HepG2 (cell line): ENCODE measurements around the gene ZNF419. TPM values are rescaled to one million over a fixed set of nuclear protein-coding genes. Genes with fewer than 3 reads are reported as not detected.
A peak's percentile ranks its signal among the peaks of the same experiment; 100 is the strongest.

Source experiments
- ARNT2 ChIP-seq: sonication (generic); formaldehyde crosslinking; IDR thresholded peaks from 2 replicates; pipeline ENCODE4 v1.8.0; 2022; ENCODE audit warnings: mild to moderate bottlenecking, low read depth, missing genetic modification reagents, moderate library complexity
- ATF1 ChIP-seq: IDR thresholded peaks from 2 replicates; pipeline ENCODE4 v1.6.1; 2016; ENCODE audit warnings: mild to moderate bottlenecking, control low read depth
- CBFB ChIP-seq: sonication (generic); formaldehyde crosslinking; IDR thresholded peaks from 2 replicates; pipeline ENCODE4 v1.4.0; 2020; ENCODE audit warnings: missing genetic modification reagents
- EED ChIP-seq: sonication (generic); formaldehyde crosslinking; IDR thresholded peaks from 2 replicates; pipeline ENCODE4 v1.5.0; 2020; ENCODE audit warnings: mild to moderate bottlenecking, missing genetic modification reagents
- HES4 ChIP-seq: sonication (generic); formaldehyde crosslinking; IDR thresholded peaks from 2 replicates; pipeline ENCODE4 v1.9.0; 2021; ENCODE audit warnings: mild to moderate bottlenecking, missing genetic modification reagents, borderline replicate concordance
- HMG20B ChIP-seq: conservative IDR thresholded peaks from 2 replicates; pipeline ENCODE4 v1.6.1; 2016; ENCODE audit warnings: missing genetic modification reagents, missing compliant biosample characterization
- HNF1A ChIP-seq, 2 experiments: sonication (generic) in 1 of 2; formaldehyde crosslinking in 1 of 2; IDR thresholded peaks; 2 replicates each; pipeline versions ENCODE4 v1.4.0 to v1.6.1; 2016 to 2020; ENCODE audit warnings: borderline replicate concordance in 1 of 2, low read depth in 1 of 2, mild to moderate bottlenecking in 1 of 2, missing genetic modification reagents in 1 of 2
- KLF6 ChIP-seq: IDR thresholded peaks from 2 replicates; pipeline ENCODE4 v1.8.0; 2016; ENCODE audit warnings: missing biosample characterization, missing genetic modification reagents
- NR2C2 ChIP-seq: sonication (generic); formaldehyde crosslinking; IDR thresholded peaks from 2 replicates; pipeline ENCODE4 v1.4.0; 2020; ENCODE audit warnings: missing genetic modification reagents, mild to moderate bottlenecking, moderate library complexity, borderline replicate concordance
- NRL ChIP-seq: sonication (generic); formaldehyde crosslinking; IDR thresholded peaks from 2 replicates; pipeline ENCODE4 v1.5.0; 2020; ENCODE audit warnings: missing genetic modification reagents, mild to moderate bottlenecking, moderate library complexity, borderline replicate concordance
- POLR2A ChIP-seq, 2 experiments: IDR thresholded peaks; 2 replicates each; pipeline ENCODE4 v1.6.1; 2011; ENCODE audit warnings: low read depth in 2 of 2, low read length in 2 of 2, mild to moderate bottlenecking in 1 of 2, moderate library complexity in 1 of 2; ENCODE audit not compliant: insufficient read depth in 1 of 2
- PREB ChIP-seq: sonication (generic); formaldehyde crosslinking; IDR thresholded peaks from 2 replicates; pipeline ENCODE4 v1.4.0; 2020; ENCODE audit warnings: missing genetic modification reagents
- SNAPC2 ChIP-seq: sonication (generic); formaldehyde crosslinking; IDR thresholded peaks from 2 replicates; pipeline ENCODE4 v1.8.1; 2022; ENCODE audit warnings: mild to moderate bottlenecking, missing genetic modification reagents
- SRF ChIP-seq: IDR thresholded peaks from 2 replicates; pipeline ENCODE4 v1.6.1; 2011; ENCODE audit warnings: mild to moderate bottlenecking, low read depth, low read length, moderate library complexity
- TFAP4 ChIP-seq: sonication (generic); IDR thresholded peaks from 2 replicates; pipeline ENCODE4 v1.6.1; 2016; ENCODE audit warnings: low read depth, borderline replicate concordance
- TFE3 ChIP-seq: IDR thresholded peaks from 2 replicates; pipeline ENCODE4 v1.6.1; 2016
- ZFY ChIP-seq: sonication (generic); formaldehyde crosslinking; IDR thresholded peaks from 2 replicates; pipeline ENCODE4 v1.4.0; 2020; ENCODE audit warnings: missing genetic modification reagents
- ZNF430 ChIP-seq: sonication (generic); formaldehyde crosslinking; IDR thresholded peaks from 2 replicates; pipeline ENCODE4 v1.9.0; 2021; ENCODE audit warnings: mild to moderate bottlenecking, missing genetic modification reagents
- ZNF580 ChIP-seq: IDR thresholded peaks from 2 replicates; pipeline ENCODE4 v1.6.1; 2016; ENCODE audit warnings: low read depth, borderline replicate concordance
- ZNF816 ChIP-seq: sonication (generic); formaldehyde crosslinking; IDR thresholded peaks from 2 replicates; pipeline ENCODE4 v1.8.0; 2022; ENCODE audit warnings: missing genetic modification reagents, mild to moderate bottlenecking, borderline replicate concordance
- ZNF839 ChIP-seq: sonication (generic); formaldehyde crosslinking; IDR thresholded peaks from 2 replicates; pipeline ENCODE4 v1.4.0; 2020; ENCODE audit warnings: missing genetic modification reagents, mild to moderate bottlenecking, borderline replicate concordance
- polyA plus RNA-seq, 8 experiments: library from polyadenylated mRNA; depleted of rRNA in 3 of 8; stranded (reverse) in 7 of 8; unstranded in 1 of 8; fragments of >200 nt; fragmentation: Illumina TruSeq in 4 of 8; extraction: Trizol in 4 of 8; gene quantifications; 2 replicates each; pipeline versions ENCODE4 v1.2.1 to v1.2.3, GENCODE V29; 2011 to 2016; ENCODE audit warnings: low read depth in 4 of 8, missing spikeins in 1 of 8, mixed read lengths in 1 of 8; ENCODE audit not compliant: insufficient read depth in 1 of 8
- total RNA-seq, 5 experiments: library from RNA; depleted of rRNA; stranded (reverse); fragments of >200 nt; fragmentation: Illumina TruSeq; extraction: Trizol; gene quantifications; 2 replicates each; pipeline ENCODE4 v1.2.3, GENCODE V29; 2016; ENCODE audit warnings: low read depth in 1 of 5

The ZNF419 gene
- total and polyA plus RNA-seq, 2 of the 13 experiments (the other 11 are each of a cell fraction or from before 2014, with no cell fraction given): 8.5 to 8.8 TPM

GRCh38 chr19:57477191-57478008, 10.2 kb upstream of the ZNF419 start, which contains the start of gene ZNF772 (continued):
- TF ChIP-seq TFE3 (peak; percentile 37; the same call in 1 of the 2 replicates), ZNF580 (CRISPR knock-in tag) (peak; percentile 42; the same call in 1 of the 2 replicates), EED (no peak), KLF6 (CRISPR knock-in tag) (no peak), TFAP4 (peak; percentile 94), CBFB (0 out of 2 replicates have a peak, but pooled peaks have one; percentile 28), ZNF816 (peak; percentile 43; the same call in 1 of the 2 replicates), HNF1A (IDR thresholded peaks at IDR 0.05; ENCODE audit: low read depth) (no peak), HNF1A (CRISPR knock-in tag; IDR thresholded peaks at IDR 0.05; ENCODE audit: borderline replicate concordance) (no peak), NR2C2 (CRISPR knock-in tag) (peak; percentile 62; the same call in 1 of the 2 replicates), ATF1 (CRISPR knock-in tag) (peak; percentile 87), ZNF839 (peak; percentile 20; the same call in 1 of the 2 replicates), HMG20B (CRISPR knock-in tag) (no peak), ZNF430 (CRISPR knock-in tag) (0 out of 2 replicates have a peak, but pooled peaks have one; percentile 30), ARNT2 (CRISPR knock-in tag) (0 out of 2 replicates have a peak, but pooled peaks have one; percentile 23), POLR2A (IDR thresholded peaks at IDR 0.05; ENCODE audit: insufficient read depth in 1 of 2, low read depth in 2 of 2, low read length in 2 of 2) (peak in 1 of 2 experiments; percentile 54; a peak in 2 of 4 replicates), SNAPC2 (CRISPR knock-in tag) (peak; percentile 69), SRF (no peak), PREB (0 out of 2 replicates have a peak, but pooled peaks have one; percentile 65), NRL (CRISPR knock-in tag) (peak; percentile 49; the same call in 1 of the 2 replicates), HES4 (CRISPR knock-in tag) (no peak), ZFY (CRISPR knock-in tag) (peak; percentile 92)
